NCI-H2227 (cell line): Measurements from ENCODE around the gene SHISA2.
A peak's percentile ranks its signal among the peaks of the same experiment; 100 is the strongest.

Experiments
- DNase-seq: peaks from one replicate; lab custom pipeline; 2025; ENCODE audit not compliant: unreplicated experiment; lab: John Stamatoyannopoulos, UW

Gene SHISA2

DNA sequence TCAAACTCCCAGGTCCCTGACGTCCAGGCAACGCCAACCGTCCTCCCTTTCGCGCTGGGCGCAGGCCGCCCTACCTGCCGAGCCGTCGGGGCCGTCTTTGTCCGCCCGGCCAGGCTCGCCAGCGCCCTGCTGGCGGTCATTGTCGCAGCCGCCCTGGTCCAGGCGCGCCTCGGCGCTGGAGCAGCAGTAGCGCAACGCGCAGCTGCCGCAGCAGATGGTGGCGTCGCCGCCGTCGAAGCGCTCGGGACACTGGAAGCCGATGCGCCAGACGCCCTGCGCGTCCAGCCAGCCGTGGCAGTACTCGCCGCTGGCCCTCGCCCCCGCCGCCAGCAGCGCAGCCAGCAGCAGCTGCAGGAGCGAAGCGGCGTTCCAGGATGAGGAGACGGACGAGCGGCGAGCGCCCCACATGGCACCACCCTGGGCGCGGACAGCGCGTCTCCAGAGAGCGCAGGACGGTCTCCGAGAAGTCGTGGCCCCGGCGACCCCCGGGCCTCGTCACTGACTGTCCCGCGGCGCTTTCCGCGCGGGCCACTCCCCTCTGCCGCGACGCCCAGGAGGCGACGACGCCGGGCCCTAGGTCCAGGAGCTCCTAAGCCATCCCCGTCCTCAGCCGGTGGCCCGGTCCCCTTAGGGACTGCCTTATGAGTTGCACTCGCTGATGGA lies 1.1 kb downstream of the SHISA2 start:
- DNase-seq, result peak; percentile 49

DNA sequence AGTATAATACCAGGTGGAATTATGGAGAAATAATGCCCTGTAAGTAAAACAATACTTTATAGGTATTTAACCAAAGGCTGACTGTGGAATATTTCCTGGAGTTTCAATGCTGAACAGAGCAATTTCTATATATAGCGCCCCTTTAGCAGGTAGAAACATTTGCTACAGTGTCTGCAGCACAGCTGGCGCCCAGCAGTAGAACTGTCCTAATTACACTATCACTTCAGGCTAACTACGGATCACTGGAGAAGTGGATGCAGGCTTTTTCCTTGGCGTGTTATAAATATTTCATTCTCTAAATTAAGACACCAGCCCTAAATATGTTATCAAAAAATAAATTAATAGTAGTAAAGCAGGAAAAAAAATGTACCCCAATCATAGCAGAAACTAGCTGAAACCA lies 3.1 kb downstream of the SHISA2 start:
- peak; percentile 1 for DNase-seq

DNA sequence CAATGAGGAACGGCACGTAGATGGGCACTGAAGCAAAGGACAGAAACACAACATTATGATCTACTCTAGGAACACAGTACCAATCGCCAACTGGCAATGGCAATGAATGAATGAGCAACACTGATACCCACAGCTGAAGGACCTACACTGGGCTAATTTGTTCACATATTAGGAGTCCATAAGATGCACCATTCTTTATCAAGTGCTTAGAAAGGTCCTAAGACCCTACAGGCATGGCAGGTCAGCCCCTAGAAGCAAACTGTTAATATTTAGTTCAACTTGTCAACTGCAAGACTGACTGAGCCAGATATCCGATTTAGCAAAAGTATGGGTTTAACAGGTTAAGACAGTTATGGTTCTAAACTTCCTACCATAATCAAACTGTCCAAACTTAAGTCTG lies 4.8 kb downstream of the SHISA2 start:
- DNase-seq, result no peak

DNA sequence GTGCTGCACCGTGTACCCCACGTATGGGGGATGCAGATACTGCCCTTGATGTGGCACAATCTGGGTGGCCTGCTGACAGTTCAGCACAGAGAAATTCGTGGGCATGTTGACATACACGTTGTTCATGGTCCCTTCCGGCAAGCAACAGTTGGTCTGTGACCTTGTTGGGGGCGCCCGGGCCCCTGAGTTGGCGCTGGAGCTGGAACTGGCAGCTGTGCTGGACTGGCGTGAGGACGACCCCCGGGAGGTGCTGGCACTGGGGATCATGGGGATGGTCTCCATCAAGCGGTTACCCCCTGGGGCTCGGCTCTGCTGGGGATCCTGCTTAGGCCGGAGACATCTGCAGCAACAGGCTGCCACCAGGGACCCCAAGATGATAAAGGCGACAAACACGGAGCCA lies 5.2 kb downstream of the SHISA2 start:
- DNase-seq, result no peak

DNA sequence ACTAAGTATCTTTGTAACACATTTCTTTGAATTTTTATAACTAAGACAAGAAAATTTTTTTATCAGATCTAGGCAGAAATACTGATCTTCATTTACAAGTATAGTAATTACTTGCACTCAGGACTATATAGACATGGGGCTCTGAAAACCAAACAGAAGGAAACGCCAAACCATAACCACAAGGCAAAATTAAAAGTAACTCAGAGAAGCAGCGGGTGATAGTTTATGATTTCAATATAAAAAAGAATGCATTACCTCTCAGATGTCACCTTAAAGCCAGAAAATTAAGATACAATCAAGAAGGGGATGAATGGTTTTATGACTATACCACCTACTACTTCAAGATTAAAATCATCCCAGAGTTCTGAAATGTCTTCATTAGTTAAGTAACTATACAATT lies 6.7 kb downstream of the SHISA2 start:
- DNase-seq, result no peak

DNA sequence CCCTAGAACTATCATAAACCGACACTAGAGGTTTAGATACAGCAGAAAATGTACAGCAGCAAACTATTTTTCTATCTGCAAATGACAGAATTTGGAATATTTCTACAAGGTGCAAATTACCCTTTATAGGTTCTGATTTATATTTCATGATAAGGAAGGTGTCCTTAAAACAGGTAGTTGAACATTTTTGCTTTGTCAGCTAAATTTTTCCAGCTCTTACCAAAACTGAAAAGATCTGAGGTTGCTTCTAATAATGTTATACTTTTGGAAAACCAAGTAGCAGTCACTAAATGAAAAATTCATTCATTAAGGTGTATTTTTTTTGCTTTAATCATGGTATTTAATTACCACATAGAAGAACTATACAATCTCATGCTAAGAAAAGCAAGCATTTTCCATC lies 9.0 kb downstream of the SHISA2 start:
- DNase-seq, result no peak

DNA sequence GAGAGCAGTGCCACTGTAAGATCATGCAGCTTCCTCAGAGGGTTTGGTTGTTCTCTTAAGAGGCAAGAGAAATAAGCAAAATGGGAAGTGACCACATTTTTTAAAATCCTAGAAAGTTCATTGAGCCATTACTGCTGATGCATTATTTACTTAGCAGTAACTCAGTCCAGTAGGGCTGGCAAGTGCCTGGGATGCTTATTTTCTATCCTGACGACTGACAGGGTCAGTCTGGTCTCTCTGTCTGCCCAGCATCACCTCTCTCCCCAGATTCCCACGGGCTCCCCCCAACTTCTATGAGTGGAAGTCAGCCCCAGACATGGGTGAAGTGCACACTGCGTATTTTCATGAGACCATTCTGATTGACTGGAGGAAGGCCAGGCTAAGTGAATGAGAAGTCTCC lies 10.4 kb downstream of the SHISA2 start:
- DNase-seq, result no peak

DNA sequence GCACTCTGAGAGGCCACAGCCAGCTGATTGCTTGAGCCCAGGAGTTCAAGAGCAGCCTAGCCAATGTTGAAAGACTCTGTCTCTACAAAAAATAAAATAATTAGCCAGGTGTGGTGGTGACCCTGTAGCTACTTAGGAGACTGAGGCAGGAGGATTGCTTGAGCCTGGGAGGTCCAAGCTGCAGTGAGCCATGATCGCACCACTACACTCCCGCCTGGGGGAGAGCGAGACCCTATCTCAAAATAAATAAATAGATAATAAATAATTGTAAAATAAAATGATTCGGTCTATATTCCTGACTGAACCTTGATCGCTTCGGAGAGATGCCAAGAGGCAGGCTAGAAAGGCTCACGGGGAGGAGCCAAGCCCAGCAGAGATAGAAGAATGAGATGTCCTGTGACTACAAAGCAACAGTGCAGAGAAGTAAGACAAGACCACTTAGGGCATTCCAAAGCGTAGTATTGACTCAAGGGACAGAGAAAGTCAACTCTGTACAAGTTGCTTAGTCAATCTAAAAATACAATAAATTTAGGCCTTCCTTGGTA lies 12.8 kb downstream of the SHISA2 start:
- no peak for DNase-seq

DNA sequence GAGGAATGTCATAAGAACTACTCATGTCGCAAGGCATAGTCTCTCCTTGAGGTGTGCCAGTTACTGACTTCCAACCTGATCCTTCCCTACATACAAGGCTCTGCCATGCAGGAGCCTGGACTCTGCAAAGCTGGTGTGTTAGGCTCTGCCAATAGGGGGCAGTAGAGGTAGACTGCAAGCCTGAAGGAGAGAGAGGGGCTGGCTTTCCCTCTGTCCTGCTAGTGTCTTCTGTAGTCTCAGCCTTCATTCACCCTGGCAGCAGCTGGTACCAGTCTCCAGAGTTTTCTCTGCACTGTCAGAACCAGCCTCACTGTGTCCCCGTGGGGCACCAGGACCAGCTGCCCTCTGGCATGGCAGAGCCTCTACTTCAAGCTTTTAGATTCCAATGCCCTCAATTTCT lies 14.5 kb downstream of the SHISA2 start:
- DNase-seq, result peak; percentile 30

DNA sequence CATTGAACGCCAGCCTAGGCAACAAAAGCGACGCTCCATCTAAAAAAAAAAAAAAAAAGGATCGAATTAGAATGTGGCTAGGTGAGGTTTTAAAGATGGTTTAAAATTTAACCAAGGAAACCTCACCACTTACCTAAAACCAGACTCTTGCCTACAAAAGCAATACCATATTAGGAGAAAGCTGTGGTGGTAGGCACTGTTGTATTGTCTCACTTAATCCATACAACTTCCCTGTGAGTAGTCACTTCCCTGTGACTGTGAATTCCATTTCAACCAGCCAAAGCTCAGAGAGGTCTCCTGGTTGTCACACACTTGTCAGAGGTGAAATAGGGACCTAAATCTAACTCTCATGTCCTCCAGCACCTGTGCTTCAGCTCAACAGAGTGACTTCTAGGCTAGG lies 15.4 kb downstream of the SHISA2 start:
- DNase-seq, result no peak

DNA sequence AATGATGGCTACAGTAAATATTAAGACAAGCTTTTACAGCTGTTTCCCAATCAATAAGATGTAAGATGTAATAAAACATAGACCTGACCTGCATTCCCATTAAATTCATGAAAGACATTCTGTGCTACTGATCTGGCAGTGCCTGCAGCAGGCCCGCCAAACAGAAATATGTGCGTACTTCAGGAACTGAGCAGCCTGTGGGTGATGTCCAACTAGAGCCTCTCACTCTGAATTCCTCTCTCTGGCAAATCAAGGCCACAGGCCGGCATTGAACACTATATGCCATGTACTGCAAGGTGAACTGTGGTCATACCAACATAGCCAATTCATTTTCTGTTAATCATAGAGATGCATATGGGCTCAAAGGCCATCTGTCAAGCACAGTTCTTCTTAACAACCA lies 17.8 kb downstream of the SHISA2 start:
- DNase-seq, result no peak

DNA sequence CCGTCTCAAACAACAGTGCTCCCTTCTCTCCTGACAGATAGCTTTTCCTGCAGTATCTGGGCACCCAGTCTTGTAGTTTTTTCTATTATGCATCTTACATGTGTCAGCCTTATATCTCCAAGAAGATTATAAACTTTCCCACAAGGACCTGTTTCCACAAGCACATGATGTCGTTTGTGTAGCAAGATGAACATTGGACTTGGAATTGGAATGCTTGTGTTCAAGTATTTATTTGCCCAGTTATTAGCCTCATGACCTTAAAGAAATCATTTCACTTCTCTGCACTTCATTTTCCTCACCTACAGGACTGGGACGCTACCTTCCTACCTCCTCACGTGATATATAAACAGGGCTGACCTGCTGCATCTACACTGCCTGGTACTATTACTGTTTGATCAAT lies 21.5 kb downstream of the SHISA2 start:
- no peak for DNase-seq

DNA sequence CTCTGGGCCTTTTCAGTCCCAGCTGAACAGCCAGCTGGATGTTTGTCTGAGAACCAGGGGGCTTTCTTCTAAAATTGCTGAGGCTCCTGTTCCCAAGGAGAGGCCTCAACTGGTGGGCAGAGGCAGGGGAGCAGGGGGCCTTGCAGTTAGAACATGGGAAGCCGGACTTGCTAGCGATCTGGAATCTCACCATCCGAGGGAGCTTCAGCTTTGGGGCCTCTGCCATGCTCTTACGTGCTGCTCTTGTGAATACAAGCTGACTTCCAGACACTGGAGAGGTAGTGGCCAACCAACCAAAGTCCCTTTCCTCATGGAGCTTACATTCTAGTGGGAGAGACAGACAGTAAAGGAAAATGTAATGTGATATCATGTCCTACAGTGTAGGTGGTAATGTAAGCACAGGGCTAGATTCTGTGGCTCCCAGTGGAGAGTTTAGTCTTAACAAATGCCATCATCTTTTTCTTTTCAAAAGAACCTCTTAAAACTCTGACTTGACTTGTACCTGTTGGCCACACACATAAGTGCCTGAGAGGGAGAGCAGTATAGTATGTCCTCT lies 22.2 kb downstream of the SHISA2 start:
- DNase-seq, result no peak

DNA sequence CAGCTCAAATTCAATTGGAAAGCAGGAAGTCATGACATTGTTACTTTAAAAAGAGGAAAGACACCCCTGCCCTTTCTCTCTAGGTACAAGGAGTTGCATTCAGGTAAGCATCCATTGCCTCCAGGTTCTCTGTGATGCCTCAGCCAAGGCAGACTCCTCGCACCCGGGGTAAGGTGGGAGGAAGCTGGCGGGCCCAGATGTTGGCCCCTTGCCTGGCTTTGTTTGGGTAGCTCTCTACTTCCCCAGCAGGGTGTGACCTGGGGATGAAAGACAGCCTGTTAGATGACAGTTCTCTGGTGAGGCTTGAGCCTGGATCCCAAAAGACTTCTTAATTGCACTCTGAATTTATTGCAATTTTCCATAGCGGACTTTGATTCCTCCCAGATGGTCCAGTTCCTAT lies 25.6 kb downstream of the SHISA2 start:
- DNase-seq, result no peak

DNA sequence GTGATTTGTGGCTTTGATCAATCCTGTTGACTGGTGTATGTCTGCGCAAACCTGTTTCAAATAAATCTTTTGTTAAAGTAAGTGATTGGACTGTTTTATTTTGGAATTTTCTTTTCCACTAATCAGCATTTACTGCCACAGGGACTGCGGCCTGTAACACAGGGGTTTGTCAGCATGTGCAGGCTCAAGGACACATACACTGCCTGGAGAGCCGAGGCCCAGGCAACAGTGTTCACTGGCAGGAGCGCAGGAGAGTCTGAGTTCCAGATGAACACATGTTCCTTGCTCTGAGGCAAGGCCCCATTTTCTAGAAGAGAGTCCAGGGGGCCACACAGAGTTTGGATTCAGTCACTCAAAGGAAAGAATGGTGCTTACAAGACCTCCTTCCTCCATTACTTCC lies 26.0 kb downstream of the SHISA2 start:
- no peak for DNase-seq

DNA sequence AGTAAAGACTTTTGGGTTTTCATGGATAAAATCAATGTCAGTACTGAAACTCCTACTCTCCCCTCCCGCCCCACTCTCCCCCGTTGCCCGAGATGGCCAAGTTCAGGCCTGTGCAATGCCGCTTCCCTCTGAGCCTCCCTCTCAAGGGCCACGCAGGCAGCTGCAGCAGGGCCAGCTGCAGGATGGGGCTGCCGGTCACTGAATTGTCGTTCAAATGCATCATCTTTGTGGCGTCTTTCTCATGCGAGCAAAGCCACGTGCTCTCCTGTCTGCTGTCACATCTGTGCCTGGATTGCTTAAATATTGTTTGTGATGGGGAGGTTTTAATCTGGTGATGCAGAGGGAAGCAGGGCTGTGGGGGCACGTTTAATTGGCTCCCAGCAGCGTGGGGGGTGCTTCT lies 26.6 kb downstream of the SHISA2 start:
- DNase-seq, result peak; percentile 21

DNA sequence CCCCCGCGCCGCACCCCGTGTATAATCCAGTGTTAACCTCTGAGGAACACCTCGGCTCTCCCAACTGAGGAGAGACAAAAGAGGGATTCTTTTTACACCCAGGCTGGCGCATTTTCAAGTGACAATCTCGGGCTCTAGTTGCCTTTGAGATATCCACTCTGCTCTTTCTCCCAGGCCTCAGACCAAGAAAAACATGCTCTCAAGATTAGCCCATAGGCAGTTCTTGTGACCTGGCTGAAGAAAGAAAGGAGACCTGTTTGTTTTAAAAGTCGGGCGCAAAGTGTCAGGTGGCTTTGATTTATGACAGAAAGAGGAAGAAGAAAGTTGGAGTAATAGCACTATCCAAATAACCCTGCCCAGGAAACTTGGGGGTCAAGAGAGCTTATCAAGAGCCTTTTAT lies 27.3 kb downstream of the SHISA2 start:
- no peak for DNase-seq

DNA sequence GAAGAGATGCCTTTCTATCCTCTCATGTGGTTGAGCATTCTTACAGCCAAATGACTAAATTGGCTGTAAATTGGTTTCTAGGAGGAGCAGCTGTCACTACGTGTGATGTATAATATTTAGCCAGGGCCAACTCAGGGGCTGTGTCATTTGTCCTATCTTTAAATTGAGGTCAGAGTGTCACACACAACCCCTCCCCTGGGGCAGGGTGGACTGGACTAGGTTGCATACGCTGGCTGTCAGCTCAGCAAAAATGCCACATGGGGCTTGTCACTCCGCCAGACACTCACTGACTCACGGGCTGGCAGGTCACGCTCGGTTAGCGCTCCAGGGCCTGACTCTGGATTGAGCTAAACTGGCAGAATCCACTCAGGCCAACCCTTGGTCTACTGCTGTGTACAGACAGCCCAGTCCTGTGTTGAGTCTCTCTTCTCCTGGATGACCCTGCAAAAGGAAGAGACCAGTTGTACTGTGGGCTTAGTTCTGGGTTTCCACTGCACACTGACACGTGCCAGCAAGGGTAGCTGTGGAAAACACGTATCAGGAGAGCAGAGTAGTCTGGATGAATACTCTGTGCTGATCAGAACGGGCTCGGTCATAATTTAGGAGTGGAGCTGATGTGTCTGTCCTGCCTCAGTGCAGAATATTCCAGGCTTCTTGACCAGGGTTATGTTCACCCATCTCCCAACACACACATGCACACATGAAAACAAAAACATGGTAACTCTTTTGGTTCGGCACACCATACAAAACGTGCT lies 29.1 kb downstream of the SHISA2 start:
- DNase-seq, result peak; percentile 28

DNA sequence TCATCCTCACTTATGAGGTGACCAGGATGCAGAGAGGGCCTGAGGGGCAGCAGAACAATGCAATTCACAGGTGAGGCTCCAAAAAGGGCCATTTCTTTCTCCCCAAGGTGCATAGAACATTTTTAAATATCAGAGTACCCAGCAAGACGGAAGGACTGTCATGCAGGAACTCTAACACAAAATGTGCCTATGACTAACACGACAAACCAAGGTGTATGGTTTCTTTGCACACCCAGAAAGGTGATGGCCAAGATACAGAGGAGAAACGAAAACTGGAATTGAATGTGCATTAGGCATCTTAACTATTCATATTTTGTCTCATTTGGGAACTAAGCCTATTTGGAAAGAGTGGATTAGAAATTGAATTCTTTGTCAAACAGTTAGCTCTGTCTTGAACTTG lies 29.9 kb downstream of the SHISA2 start:
- DNase-seq, result no peak

DNA sequence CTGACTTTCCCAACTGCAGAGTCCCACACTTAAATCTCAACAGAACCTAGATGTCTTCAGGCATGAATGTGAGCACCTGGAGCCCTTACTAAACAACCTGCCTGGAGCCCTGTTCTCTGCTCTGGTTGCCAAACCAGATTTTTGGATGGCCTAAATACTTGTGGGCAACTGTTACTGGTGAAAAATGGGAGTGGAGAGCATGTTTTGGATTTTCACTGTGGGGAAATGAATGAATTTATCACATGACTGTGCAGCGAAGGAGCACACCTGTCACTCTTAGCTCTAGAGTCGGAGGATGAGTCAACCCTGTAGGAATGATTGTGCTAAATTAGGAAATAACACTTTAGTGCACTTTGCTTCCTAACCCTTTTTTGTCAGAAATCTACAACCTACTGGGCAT lies 30.3 kb downstream of the SHISA2 start:
- no peak for DNase-seq

DNA sequence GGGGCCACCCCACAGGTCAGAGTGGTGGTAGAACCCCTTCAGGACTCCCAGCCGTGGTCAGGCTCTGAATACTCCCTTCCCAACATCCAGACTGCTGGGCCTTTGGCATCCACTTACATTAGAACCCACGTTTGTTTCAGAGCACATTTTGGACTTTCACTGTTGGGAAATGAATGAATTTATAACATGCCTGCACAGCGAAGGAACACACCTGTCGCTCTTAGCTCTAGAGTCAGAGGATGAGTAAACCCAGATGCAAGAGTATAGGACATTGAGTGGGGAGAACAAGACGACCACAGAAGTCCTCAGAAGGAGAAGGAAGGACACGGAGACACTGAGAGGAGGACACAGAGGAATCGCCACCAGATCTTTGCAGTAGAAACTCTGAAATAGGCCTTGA lies 30.9 kb downstream of the SHISA2 start:
- no peak for DNase-seq
